Measurements from ENCODE around the gene HCRTR1. TPM values are rescaled to one million over a fixed set of nuclear protein-coding genes. Genes with fewer than 3 reads are reported as not detected.

HCRTR1 gene
- total and polyA plus RNA-seq, 4 donors: 0.18 to 0.42 TPM; not detected in 2

- no peaks in the 10 kb centered on the region for H3K9me3 ChIP-seq (ENCODE audit: control insufficient read depth, low read length)
- no peaks in the 10 kb centered on the region for H3K36me3 ChIP-seq (ENCODE audit: control insufficient read depth in 1 of 2, insufficient read depth in 2 of 2, low read length in 1 of 2)
- no peaks in the 10 kb centered on the region for H3K27me3 ChIP-seq (ENCODE audit: control insufficient read depth in 1 of 2, insufficient read depth in 2 of 2, low read length in 1 of 2)
- ATAC-seq (ENCODE audit: low FRiP score) (no peak), DNase-seq (no peak)
- peaks cover 7 to 9% of the 10 kb centered on the region in 2 donors for H3K4me1 ChIP-seq (ENCODE audit: control insufficient read depth in 1 of 2, insufficient read depth in 2 of 2, low read length in 2 of 2)
- WGBS, 2 donors: 4 to 6% methylated on average over 2 of the region's 2 CpGs
- intact Hi-C loops (cut with DNase I): no loop called here
- no peak overlapping the region for H3K4me3 ChIP-seq (ENCODE audit: low read length in 2 of 2)
- peak overlapping the region; percentile 62 to 99 for H3K27ac ChIP-seq (ENCODE audit: low read depth in 1 of 2, low read length in 2 of 2)
These were observed 29.6 kb downstream of the HCRTR1 start for GRCh38 chr1:31647106-31647505.

DNA sequence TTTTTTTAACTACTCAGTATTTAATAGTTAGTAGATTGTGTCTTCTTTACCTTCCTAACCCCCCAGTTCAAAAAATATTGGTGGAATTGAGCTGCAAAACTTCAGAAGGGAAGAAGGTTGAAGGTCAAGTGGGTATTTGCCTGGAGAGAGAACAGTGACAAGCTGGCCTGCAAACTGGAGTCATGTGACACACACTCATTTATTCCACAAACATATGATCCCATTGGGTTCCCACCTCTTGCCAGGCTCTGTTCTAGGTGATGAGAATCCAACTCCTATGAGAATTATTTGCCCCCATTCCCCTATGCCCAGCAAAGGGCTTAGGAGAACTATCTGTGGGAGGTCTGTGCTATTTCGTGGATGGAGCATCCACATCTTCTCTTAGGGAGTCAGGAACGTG is 30.7 kb downstream of the HCRTR1 start:
- ATAC-seq (ENCODE audit: low FRiP score): no peak
- intact Hi-C loops (cut with DNase I): no loop called here
- peaks cover 7 to 9% of the 10 kb centered on the region in 2 donors for H3K4me1 ChIP-seq (ENCODE audit: control insufficient read depth in 1 of 2, insufficient read depth in 2 of 2, low read length in 2 of 2)

GRCh38 chr1:31648641-31649357 is 31.3 kb downstream of the HCRTR1 start:
- Histone ChIP-seq H3K9me3 (ENCODE audit: control insufficient read depth, low read length) (no peaks in the 10 kb centered on the region), H3K27me3 (ENCODE audit: control insufficient read depth in 1 of 2, insufficient read depth in 2 of 2, low read length in 1 of 2) (no peaks in the 10 kb centered on the region), H3K4me1 (ENCODE audit: control insufficient read depth in 1 of 2, insufficient read depth in 2 of 2, low read length in 2 of 2) (peaks cover 7 to 9% of the 10 kb centered on the region in 2 donors), H3K36me3 (ENCODE audit: control insufficient read depth in 1 of 2, insufficient read depth in 2 of 2, low read length in 1 of 2) (no peaks in the 10 kb centered on the region), H3K27ac (ENCODE audit: low read depth in 1 of 2, low read length in 2 of 2) (peak overlapping the region in 1 of 2 donors; percentile 64), H3K4me3 (ENCODE audit: low read length in 2 of 2) (no peak overlapping the region)
- ATAC-seq (ENCODE audit: low FRiP score): no peak
- intact Hi-C loops (cut with DNase I): no loop called here
- DNase-seq: peak in 1 of 2 donors; percentile 23
- 62 to 67% methylated on average over 9 of the region's 9 CpGs for WGBS, 2 donors

More for the DNA sequence above, 30.7 kb downstream of the HCRTR1 start:
- DNase-seq: no peak
- peak overlapping the region in 1 of 2 donors; percentile 64 for H3K27ac ChIP-seq (ENCODE audit: low read depth in 1 of 2, low read length in 2 of 2)
- 49 to 52% methylated on average over 2 of the region's 2 CpGs for WGBS, 2 donors
- no peaks in the 10 kb centered on the region for H3K9me3 ChIP-seq (ENCODE audit: control insufficient read depth, low read length)
- H3K36me3 ChIP-seq (ENCODE audit: control insufficient read depth in 1 of 2, insufficient read depth in 2 of 2, low read length in 1 of 2): no peaks in the 10 kb centered on the region
- H3K27me3 ChIP-seq (ENCODE audit: control insufficient read depth in 1 of 2, insufficient read depth in 2 of 2, low read length in 1 of 2): no peaks in the 10 kb centered on the region
- no peak overlapping the region for H3K4me3 ChIP-seq (ENCODE audit: low read length in 2 of 2)

DNA sequence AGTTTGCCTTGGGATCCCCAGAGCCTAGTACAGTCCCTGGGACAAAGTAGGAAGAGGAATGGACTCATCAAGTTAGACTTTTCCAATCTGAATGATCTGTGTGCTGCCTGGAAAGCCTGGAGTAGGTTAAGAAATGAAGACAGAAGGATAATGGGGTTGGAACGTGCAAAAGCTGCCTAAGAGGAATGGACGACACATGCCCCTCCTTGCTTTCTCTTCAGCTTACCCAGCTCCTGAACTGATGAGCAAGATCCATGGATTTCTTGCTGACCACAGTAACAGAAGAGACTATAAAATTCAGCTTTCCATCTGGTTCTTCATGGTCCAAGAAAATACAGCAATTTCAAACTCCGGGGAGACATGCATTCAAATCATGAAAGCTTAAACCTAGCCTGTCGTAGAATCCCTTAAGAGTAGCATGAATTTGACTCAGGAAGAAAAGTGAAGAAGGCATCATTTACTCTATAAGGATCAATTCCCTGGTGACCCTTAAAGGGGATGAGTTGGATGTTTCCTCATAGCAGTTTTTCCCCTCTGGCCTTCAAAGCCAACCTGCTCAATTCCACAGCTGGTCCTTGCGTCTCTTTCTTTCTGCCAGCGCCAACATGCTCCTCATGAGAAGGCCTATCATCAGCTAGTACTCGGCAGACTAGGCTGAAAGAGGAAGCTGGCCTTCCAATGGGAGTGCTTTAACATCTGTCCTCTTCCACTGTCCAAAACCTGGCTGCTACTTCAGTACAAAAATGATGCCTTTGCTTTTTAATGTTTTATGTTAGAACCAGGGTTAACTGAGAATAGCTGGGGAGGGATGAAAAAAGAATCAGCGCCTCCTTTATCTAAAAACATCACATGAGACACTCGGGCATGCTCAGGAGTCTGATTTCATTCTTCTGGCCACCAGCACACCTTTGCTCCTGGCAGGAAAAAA is 32.9 kb downstream of the HCRTR1 start:
- peak overlapping the region in 1 of 2 donors; percentile 59 for H3K27ac ChIP-seq (ENCODE audit: low read depth in 1 of 2, low read length in 2 of 2)
- H3K36me3 ChIP-seq (ENCODE audit: control insufficient read depth in 1 of 2, insufficient read depth in 2 of 2, low read length in 1 of 2): no peaks in the 10 kb centered on the region
- ATAC-seq (ENCODE audit: low FRiP score): no peak
- intact Hi-C loops (cut with DNase I): no loop called here
- H3K27me3 ChIP-seq (ENCODE audit: control insufficient read depth in 1 of 2, insufficient read depth in 2 of 2, low read length in 1 of 2): no peaks in the 10 kb centered on the region
- H3K9me3 ChIP-seq (ENCODE audit: control insufficient read depth, low read length): no peaks in the 10 kb centered on the region
- no peak overlapping the region for H3K4me3 ChIP-seq (ENCODE audit: low read length in 2 of 2)
- 55 to 61% methylated on average over 9 of the region's 9 CpGs for WGBS, 2 donors
- peaks cover 7 to 9% of the 10 kb centered on the region in 2 donors for H3K4me1 ChIP-seq (ENCODE audit: control insufficient read depth in 1 of 2, insufficient read depth in 2 of 2, low read length in 2 of 2)
- peak in 1 of 2 donors; percentile 1 for DNase-seq

GRCh38 chr1:31651089-31651420 is 33.6 kb downstream of the HCRTR1 start:
- no peaks in the 10 kb centered on the region for H3K27me3 ChIP-seq (ENCODE audit: control insufficient read depth in 1 of 2, insufficient read depth in 2 of 2, low read length in 1 of 2)
- DNase-seq: peak in 1 of 2 donors; percentile 2
- H3K9me3 ChIP-seq (ENCODE audit: control insufficient read depth, low read length): no peaks in the 10 kb centered on the region
- intact Hi-C loops (cut with DNase I): no loop called here
- 4 to 9% methylated on average over 1 of the region's 1 CpG for WGBS, 2 donors
- no peak overlapping the region for H3K4me3 ChIP-seq (ENCODE audit: low read length in 2 of 2)
- no peak for ATAC-seq (ENCODE audit: low FRiP score)
- no peaks in the 10 kb centered on the region for H3K36me3 ChIP-seq (ENCODE audit: control insufficient read depth in 1 of 2, insufficient read depth in 2 of 2, low read length in 1 of 2)
- H3K27ac ChIP-seq (ENCODE audit: low read depth in 1 of 2, low read length in 2 of 2): peak overlapping the region in 1 of 2 donors; percentile 34
- peaks cover 6 to 7% of the 10 kb centered on the region in 2 donors for H3K4me1 ChIP-seq (ENCODE audit: control insufficient read depth in 1 of 2, insufficient read depth in 2 of 2, low read length in 2 of 2)

GRCh38 chr1:31651766-31652165 is 34.3 kb downstream of the HCRTR1 start:
- Histone ChIP-seq H3K9me3 (ENCODE audit: control insufficient read depth, low read length) (no peaks in the 10 kb centered on the region), H3K36me3 (ENCODE audit: control insufficient read depth in 1 of 2, insufficient read depth in 2 of 2, low read length in 1 of 2) (no peaks in the 10 kb centered on the region), H3K4me3 (ENCODE audit: low read length in 2 of 2) (no peak overlapping the region), H3K4me1 (ENCODE audit: control insufficient read depth in 1 of 2, insufficient read depth in 2 of 2, low read length in 2 of 2) (peaks cover 6 to 7% of the 10 kb centered on the region in 2 donors), H3K27me3 (ENCODE audit: control insufficient read depth in 1 of 2, insufficient read depth in 2 of 2, low read length in 1 of 2) (no peaks in the 10 kb centered on the region), H3K27ac (ENCODE audit: low read depth in 1 of 2, low read length in 2 of 2) (no peak overlapping the region)
- intact Hi-C loops (cut with DNase I): no loop called here
- ATAC-seq (ENCODE audit: low FRiP score): no peak
- WGBS, 2 donors: 85% methylated on average over 6 of the region's 6 CpGs
- DNase-seq: peak in 1 of 2 donors; percentile 33

- ATAC-seq (ENCODE audit: low FRiP score) (no peak), DNase-seq (peak in 1 of 2 donors; percentile 2)
- Histone ChIP-seq H3K27ac (ENCODE audit: low read depth in 1 of 2, low read length in 2 of 2) (no peak overlapping the region), H3K4me3 (ENCODE audit: low read length in 2 of 2) (no peak overlapping the region), H3K27me3 (ENCODE audit: control insufficient read depth in 1 of 2, insufficient read depth in 2 of 2, low read length in 1 of 2) (no peaks in the 10 kb centered on the region), H3K4me1 (ENCODE audit: control insufficient read depth in 1 of 2, insufficient read depth in 2 of 2, low read length in 2 of 2) (peaks cover 1 to 4% of the 10 kb centered on the region in 2 donors), H3K9me3 (ENCODE audit: control insufficient read depth, low read length) (no peaks in the 10 kb centered on the region), H3K36me3 (ENCODE audit: control insufficient read depth in 1 of 2, insufficient read depth in 2 of 2, low read length in 1 of 2) (no peaks in the 10 kb centered on the region)
- 79 to 80% methylated on average over 4 of the region's 4 CpGs for WGBS, 2 donors
- intact Hi-C loops (cut with DNase I): no loop called here
These were observed 35.5 kb downstream of the HCRTR1 start for GRCh38 chr1:31652891-31653499.

GRCh38 chr1:31653717-31654473 is 36.4 kb downstream of the HCRTR1 start:
- no peaks in the 10 kb centered on the region for H3K27me3 ChIP-seq (ENCODE audit: control insufficient read depth in 1 of 2, insufficient read depth in 2 of 2, low read length in 1 of 2)
- H3K9me3 ChIP-seq (ENCODE audit: control insufficient read depth, low read length): no peaks in the 10 kb centered on the region
- H3K27ac ChIP-seq (ENCODE audit: low read depth in 1 of 2, low read length in 2 of 2): no peak overlapping the region
- intact Hi-C loops (cut with DNase I): no loop called here
- no peaks in the 10 kb centered on the region for H3K4me1 ChIP-seq (ENCODE audit: control insufficient read depth in 1 of 2, insufficient read depth in 2 of 2, low read length in 2 of 2)
- H3K4me3 ChIP-seq (ENCODE audit: low read length in 2 of 2): no peak overlapping the region
- H3K36me3 ChIP-seq (ENCODE audit: control insufficient read depth in 1 of 2, insufficient read depth in 2 of 2, low read length in 1 of 2): no peaks in the 10 kb centered on the region
- ATAC-seq (ENCODE audit: low FRiP score) (no peak), DNase-seq (peak in 1 of 2 donors; percentile 58)
- WGBS, 2 donors: 77 to 82% methylated on average over 12 of the region's 12 CpGs

All from aorta (tissue), 5 donors.